Measurements from ENCODE around the gene EWSR1. TPM values are rescaled to one million over a fixed set of nuclear protein-coding genes. Genes with fewer than 3 reads are reported as not detected.

The EWSR1 gene, protein sequence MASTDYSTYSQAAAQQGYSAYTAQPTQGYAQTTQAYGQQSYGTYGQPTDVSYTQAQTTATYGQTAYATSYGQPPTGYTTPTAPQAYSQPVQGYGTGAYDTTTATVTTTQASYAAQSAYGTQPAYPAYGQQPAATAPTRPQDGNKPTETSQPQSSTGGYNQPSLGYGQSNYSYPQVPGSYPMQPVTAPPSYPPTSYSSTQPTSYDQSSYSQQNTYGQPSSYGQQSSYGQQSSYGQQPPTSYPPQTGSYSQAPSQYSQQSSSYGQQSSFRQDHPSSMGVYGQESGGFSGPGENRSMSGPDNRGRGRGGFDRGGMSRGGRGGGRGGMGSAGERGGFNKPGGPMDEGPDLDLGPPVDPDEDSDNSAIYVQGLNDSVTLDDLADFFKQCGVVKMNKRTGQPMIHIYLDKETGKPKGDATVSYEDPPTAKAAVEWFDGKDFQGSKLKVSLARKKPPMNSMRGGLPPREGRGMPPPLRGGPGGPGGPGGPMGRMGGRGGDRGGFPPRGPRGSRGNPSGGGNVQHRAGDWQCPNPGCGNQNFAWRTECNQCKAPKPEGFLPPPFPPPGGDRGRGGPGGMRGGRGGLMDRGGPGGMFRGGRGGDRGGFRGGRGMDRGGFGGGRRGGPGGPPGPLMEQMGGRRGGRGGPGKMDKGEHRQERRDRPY
- total RNA-seq = 179 and 197 TPM in 2 replicates

GRCh38 chr22:29267858-29268510 lies at the start of gene EWSR1, which contains the start of gene RHBDD3:
Gene EWSR1, plus strand, starts transcription at chr22:29268268. Its CDS starts 69 bp downstream, at chr22:29268337.
Gene RHBDD3, minus strand, starts transcription at chr22:29267981. Its CDS starts 2,355 bp downstream, at chr22:29265626.

GRCh38 chr22:29306175-29306834 lies 38.2 kb downstream of the EWSR1 start, which contains the start of gene GAS2L1:
Gene GAS2L1, plus strand, starts transcription at chr22:29306650. Its CDS starts 1,456 bp downstream, at chr22:29308106.

GRCh38 chr22:29315286-29316140 lies 47.4 kb downstream of the EWSR1 start, which contains the start of gene RASL10A:
Gene RASL10A, minus strand, starts transcription at chr22:29315697. Its CDS starts 451 bp downstream, at chr22:29315246.

Other genes starting within 250 kb of the EWSR1 start
- 0.15 TPM in 1 of 2 replicates, not detected in the other for gene C22orf31, start 206.4 kb upstream of the EWSR1 start, total RNA-seq
- 8.3 and 13.9 TPM in 2 replicates for gene KREMEN1, start 195.2 kb upstream of the EWSR1 start, total RNA-seq
- 0.50 TPM in 1 of 2 replicates, not detected in the other for gene EMID1, start 62.4 kb upstream of the EWSR1 start, total RNA-seq
- 21.8 and 22.8 TPM in 2 replicates for gene RHBDD3, start 287 bp upstream of the EWSR1 start, total RNA-seq
- 11.3 and 15.4 TPM in 2 replicates for gene GAS2L1, start 38.4 kb downstream of the EWSR1 start, total RNA-seq
- gene RASL10A, start 47.4 kb downstream of the EWSR1 start, total RNA-seq = not detected in 2 replicates
- gene AP1B1, start 120.3 kb downstream of the EWSR1 start, total RNA-seq = 65.5 and 72.1 TPM in 2 replicates
- gene RFPL1, start 170.3 kb downstream of the EWSR1 start, total RNA-seq = not detected in 2 replicates
- 0.33 and 0.44 TPM in 2 replicates for gene NEFH, start 211.9 kb downstream of the EWSR1 start, total RNA-seq

All from smooth muscle cell of trachea (primary cell).